HG02642 (cell line): ENCODE measurements around the gene DVL1.
"Not testable (repeated sequence)": the region's sequence is repeated elsewhere in the genome, so short reads cannot be mapped to it uniquely, and the experiment has no call there.

Experiments used
- ATAC-seq: cut with Tn5 transposase; IDR thresholded peaks from one replicate; pipeline ENCODE4 v1.9.1; 2021; ENCODE audit warnings: mild to moderate bottlenecking; ENCODE audit not compliant: unreplicated experiment, poor library complexity

The DVL1 gene

DNA sequence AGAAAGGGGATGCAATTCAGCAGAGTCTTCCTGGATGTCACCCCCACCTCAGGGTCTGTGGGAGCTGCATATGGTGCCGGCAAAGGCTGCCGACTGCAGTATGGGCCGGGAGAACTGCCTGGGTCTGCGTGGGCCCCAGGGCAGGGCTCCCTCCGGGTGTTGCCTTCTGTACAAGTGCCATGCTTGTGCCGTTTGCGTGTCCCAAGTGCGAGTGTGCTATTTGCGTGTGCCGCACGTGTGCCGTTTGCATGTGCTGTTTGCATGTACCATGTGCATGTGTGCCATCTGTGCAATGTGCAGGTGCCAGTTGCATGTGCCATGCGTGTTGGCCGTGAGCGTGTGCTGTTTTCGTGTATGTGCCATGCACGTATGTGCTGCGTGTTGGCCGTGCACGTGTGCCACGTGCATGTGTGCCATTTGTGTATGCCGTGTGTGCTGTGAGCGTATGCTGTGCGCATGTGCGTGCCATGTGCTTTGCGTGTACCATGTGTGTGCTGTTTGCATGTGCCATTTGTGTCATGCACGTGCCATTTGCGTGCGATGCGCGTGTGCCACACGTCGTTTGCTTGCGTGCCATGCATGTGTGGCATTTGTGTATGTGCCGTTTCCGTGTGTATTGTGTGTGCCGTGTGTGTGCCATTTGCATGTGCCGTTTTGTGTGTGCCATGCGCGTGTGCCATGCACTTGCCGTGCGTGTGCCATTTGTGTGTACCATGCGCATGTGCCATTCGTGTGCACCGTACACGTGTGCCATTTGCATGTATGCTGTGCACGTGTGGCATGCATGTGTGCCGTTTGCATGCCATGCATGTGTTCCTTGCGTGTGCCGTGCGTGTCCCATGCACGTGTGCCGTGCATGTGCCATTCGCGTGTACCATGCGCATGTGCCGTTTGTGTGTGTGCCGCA lies 19.7 kb downstream of the DVL1 start:
- ATAC-seq: no peak

DNA sequence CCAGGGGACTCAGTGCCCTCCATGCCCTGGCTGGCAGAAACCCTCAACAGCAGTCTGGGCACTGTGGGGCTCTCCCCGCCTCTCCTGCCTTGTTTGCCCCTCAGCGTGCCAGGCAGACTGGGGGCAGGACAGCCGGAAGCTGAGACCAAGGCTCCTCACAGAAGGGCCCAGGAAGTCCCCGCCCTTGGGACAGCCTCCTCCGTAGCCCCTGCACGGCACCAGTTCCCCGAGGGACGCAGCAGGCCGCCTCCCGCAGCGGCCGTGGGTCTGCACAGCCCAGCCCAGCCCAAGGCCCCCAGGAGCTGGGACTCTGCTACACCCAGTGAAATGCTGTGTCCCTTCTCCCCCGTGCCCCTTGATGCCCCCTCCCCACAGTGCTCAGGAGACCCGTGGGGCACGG lies 21.0 kb downstream of the DVL1 start:
- ATAC-seq: no peak

- no peak for ATAC-seq
Measured at GRCh38 chr1:1327291-1327690, 21.9 kb downstream of the DVL1 start.

DNA sequence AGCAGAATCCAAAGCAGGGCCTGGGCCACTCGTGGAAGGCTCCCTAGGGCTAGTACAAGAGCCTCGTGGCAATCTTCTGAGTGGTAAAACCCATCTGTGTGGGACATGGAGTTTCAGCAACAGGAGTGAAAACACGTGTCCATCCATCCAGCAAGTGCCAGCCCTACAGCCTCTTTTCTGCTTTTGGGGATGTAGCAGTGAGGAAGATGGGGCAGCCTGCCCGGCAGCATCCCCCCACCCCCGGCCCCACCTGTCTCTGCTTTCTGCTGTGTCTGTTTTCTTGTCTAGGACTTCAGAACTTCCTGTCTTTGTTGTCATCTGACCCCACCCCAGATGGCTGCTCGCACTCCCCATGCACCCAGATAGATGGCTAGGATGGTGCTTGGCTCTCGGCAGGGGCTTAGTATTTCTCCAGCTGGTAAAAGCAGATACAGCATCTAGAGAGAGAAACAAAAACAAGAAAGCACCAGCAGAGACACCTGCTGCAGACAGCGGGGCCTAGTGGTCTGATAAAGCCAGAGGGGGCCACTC lies 23.1 kb downstream of the DVL1 start:
- no peak for ATAC-seq

GRCh38 chr1:1325288-1326074 lies 23.7 kb downstream of the DVL1 start:
- ATAC-seq: no peak

GRCh38 chr1:1324524-1325287 lies 24.5 kb downstream of the DVL1 start, which contains the start of the genes CPTP and INTS11:
TSS of gene CPTP (plus strand) at chr1:1324802. CDS start at chr1:1326911, 2,109 bp downstream.
TSS of gene INTS11 (minus strand) at chr1:1324660. CDS start at chr1:1324608, 52 bp downstream.
- peak; percentile 75 for ATAC-seq

DNA sequence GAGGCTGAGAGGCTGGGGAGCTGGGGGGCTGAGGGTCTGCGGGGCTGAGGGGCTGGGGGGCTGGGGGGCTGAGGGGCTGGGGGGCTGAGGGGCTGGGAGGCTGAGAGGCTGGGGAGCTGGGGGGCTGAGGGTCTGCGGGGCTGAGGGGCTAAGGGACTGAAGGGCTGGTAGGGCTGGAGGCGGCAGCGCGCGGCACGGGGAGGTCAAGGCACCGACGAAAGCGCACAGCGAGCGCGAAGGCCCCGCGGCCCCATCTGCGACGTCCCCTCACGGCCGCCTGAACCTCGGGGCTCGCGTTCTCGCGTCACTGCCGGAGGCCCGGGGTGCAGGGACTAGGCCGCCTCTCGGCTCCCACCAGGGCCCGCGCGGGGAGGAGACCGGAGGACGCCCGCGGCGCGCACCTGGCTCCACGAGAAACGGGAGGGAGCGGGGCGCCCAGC lies 25.1 kb downstream of the DVL1 start:
- peak; percentile 24 for ATAC-seq

DNA sequence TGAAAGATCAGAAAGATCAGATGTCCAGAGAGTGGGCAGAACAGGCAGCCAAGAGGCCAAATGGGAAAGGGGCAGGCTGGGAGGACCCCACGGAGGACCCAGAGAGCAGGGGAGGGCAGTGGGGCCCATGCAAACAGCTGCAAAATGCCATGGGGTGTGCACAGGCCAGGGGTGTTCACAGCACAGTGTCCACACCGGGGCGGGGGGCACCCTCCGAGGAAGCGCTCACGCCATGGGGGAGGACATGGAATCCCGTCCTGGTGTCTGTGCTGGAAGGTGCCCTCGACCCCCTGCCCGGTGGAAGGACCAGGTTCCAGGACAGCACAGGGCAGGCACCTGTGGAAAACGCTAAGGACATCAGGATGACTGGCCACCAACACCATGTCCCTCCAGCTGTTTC lies 26.3 kb downstream of the DVL1 start:
- ATAC-seq: no peak

GRCh38 chr1:1322418-1322817 lies 26.8 kb downstream of the DVL1 start:
- ATAC-seq: no peak

- ATAC-seq: no peak
Measured at GRCh38 chr1:1321477-1321876, 27.7 kb downstream of the DVL1 start.

DNA sequence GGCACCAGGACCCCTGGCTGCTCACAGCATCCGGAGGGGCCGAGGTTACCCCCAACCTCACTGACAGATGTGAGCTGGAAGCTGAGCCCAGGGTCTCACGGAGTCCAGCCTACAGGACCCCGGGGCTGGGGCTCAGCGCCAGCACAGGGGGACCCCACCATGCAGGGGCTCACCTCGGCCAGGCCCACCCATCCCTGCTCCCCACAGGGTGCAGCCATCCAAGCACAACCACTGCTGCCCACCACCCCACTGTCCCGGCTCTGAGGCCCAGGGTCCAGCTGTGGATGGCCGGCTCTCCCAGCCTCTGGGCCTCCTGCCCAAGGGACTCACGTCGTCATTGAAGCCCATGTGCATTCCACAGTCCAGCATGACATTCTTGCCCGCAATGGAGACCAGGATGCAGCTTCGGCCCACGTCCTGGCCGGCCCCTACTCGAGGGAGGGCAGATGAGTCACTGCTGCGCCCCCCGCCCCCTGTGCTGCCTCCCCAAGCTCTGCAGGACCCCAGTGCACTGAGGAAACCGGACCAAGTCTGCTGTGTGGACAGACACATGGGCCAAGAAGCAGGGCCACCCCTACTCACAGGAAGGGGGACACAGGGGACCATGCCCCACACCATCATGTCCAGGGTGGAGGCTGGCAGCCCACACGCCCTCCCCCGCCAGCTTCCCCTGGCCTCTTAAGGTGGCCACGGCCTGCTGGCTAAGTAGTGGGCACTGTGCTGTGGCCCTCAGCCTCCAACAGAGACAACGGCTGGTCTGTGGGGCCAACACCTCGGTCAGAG lies 28.4 kb downstream of the DVL1 start:
- no peak for ATAC-seq

GRCh38 chr1:1319646-1319941 lies 29.6 kb downstream of the DVL1 start:
- ATAC-seq: no peak

GRCh38 chr1:1318777-1319645 lies 30.2 kb downstream of the DVL1 start:
- no peak for ATAC-seq

GRCh38 chr1:1318131-1318652 lies 31.0 kb downstream of the DVL1 start:
- no peak for ATAC-seq

GRCh38 chr1:1317420-1317819 lies 31.8 kb downstream of the DVL1 start:
- ATAC-seq: no peak

DNA sequence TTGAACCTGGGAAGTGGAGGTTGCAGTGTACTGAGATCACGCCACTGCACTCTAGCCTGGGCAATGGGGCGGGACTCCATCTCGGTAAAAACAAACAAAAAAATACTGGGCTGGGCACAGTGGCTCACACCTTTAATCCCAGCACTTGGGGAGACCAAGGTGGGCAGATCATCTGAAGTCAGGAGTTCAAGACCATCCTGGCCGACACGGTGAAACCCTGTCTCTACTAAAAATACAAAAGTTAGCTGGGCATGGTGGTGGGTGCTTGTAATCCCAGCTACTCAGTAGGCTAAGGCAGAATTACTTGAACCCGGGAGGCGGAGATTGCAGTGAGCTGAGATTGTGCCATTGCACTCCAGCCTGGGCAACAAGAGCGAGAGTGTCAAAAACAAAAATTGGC lies 33.0 kb downstream of the DVL1 start:
- not testable (repeated sequence) for ATAC-seq

DNA sequence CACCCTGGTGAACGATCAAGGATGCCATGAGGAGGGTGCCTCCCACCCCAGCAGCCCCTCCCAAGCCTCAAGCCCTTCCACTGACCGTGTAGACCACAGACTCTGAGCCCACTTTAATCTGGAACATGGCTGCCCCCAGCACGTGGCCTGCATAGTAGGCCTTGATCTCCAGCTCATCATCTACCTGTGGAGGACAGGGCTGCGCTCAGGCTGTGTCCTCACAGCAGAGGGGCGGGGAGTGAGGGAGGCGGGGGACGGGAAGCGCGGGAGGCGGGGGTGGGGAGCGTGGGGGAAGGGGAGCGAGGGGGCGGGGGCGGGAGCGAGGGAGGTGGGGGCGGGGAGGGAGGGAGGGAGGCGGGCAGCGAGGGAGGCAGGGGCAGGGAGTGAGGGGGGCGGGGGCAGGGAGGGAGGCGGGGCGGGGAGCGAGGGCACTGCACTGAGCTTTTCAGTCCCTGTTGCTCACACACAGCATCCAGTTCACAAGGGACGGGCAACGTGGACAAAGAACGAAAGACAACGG lies 33.7 kb downstream of the DVL1 start:
- no peak for ATAC-seq

DNA sequence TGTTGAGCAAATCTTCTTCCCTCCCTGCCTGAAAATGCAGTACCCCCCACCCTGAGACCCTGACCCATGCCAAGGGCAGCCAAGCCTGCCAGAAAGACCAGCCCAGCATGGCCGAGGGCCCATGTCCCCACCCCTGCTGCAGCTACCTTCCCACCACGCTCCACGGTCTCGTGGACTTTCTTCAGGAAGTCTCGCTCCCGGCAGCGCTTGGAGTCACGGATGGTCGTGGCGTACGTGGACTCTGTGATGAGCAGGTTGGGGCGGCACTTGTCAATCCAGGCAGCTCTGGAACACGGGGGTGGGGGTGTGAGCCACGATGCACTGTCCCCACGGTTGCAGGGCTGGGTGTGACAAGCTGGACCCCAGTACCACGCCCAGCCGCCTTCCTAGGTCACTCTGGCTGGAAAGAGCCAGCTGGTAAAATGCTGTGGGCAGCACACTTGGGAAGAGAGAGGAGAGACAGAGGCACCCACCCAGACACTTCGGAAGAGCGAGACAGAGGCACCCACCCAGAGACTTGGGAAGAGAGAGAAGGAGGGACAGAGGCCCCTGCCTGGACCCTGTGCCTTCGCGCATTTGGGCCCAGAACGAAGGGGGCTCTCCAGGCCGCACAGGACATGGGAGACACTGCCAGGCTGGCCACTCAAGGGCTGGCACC lies 34.4 kb downstream of the DVL1 start:
- ATAC-seq: no peak
